Suppressor macrophage treated with lipopolysaccharide for 4 hours (primary cell): ENCODE data around the gene KLF2.
"Not testable (repeated sequence)": the region's sequence is repeated elsewhere in the genome, so short reads cannot be mapped to it uniquely, and the experiment has no call there.

ENCODE experiments used
- DNase-seq: peaks from one replicate; pipeline ENCODE4 v3.0.0-alpha.2; 2020

Gene KLF2

GRCh38 chr19:16338470-16339360 is 14.1 kb downstream of the KLF2 start:
- DNase-seq, result peak; percentile 71

GRCh38 chr19:16339361-16339725 is 14.7 kb downstream of the KLF2 start:
- no peak for DNase-seq

- no peak for DNase-seq
Measured at GRCh38 chr19:16340092-16340491, 15.5 kb downstream of the KLF2 start.

GRCh38 chr19:16340654-16341053 is 16.0 kb downstream of the KLF2 start:
- no peak for DNase-seq

- peak; percentile 90 for DNase-seq
Measured at GRCh38 chr19:16342002-16342715, 17.5 kb downstream of the KLF2 start.

GRCh38 chr19:16343156-16343555 is 18.5 kb downstream of the KLF2 start:
- peak; percentile 57 for DNase-seq

DNA sequence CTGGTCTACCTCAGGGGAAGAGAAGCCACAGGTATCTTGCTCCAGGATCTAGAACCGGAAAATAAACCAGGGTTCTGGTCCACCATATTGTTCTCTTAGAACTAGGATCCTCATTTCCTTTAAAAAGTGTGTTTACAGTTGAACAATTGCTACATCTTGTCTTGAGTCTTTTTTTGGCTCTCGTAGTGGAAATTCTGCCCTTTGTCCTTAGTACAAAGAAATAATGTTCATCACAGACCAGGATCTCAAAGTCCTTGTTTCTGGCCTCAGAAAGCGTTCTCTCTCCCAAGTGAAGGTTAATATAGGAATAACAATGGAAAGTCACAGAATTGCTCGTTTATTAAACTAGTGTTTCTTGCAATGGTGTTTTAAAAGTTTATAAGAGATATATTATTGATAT is 20.8 kb downstream of the KLF2 start:
- DNase-seq, result no peak

- not testable (repeated sequence) for DNase-seq
Measured at GRCh38 chr19:16347099-16347498, 22.5 kb downstream of the KLF2 start.

- no peak for DNase-seq
Measured at GRCh38 chr19:16347706-16348105, 23.1 kb downstream of the KLF2 start.

DNA sequence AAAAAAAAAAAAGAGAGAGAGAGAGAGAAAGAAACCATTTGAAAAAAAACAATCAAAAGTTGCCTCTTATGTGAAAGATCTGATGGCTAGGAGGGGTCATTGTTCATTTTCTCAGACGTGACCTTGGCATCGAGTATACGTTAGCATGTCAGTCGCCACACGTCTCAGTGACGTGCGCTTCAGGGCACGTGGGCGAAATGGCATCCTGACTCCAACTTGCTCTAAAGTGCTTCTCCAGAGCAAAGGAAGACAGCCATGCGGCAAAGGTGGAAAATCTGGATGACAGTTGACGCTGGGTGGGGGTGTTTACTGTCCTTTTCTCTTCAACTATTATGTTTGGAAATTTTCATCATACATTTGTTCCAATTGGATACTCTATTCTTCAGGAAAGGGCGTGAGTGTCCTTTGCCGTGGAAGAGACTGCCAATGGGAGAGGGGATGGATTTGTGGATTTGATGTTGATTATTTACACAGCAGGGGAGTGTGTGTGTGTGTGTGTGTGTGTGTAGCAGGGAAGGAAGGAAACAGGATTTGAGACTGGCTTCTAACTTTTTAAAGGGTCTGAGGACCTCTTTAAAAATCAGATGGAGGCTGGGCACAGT is 25.0 kb downstream of the KLF2 start:
- DNase-seq, result no peak

DNA sequence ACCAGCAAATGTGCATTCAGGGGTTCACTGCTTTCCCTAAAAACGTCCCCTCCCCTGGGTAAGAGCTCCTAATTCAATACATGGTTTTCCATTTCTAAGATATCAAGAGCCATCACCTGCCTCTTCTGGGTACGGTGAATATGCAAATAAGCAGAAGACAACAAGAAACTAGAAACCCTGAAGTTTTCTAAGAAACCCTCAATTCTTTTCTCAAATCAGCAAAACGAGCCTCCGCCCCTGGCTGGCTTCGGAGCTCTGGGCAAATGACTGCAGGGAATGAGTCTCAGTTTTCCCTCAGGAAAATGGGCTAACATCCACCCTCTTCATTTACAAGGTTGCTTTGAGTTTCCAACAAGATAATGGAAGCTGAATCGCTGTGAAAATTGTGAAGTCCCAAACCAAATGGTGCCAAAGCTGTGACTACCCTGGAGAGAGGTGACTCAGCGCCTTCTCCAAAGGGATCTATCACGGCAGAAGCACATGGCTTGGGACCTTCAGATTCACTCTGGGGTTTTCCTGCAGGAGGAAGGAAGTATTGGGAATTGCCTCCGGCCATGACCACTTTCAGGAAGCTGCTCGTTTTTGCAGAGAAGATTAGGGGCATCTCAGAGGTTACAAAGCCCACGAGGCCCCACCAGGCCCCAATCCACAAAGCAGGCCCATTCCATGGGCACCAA is 26.6 kb downstream of the KLF2 start:
- peak; percentile 30 for DNase-seq

- peak; percentile 56 for DNase-seq
Measured at GRCh38 chr19:16355293-16356043, 30.8 kb downstream of the KLF2 start.

DNA sequence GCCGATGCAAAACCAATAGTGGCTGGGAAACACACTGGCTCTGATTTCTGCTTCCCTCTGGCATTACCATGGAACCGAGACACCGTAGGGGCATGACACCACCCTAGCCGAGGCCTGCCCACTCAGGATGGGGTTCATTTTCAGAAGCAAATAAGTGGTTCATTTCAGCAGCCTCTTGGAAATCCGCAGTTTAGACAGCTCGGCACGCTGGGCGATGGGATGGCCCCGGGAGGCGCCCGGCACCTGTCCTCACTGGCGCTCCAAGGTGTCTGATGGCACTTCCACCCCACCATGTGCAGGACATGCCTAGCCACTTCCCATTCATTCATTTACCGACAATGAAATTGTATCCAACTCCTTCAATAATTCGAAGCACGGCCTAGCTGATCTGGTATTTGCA is 33.8 kb downstream of the KLF2 start:
- DNase-seq, result no peak

- no peak for DNase-seq
Measured at GRCh38 chr19:16359074-16359473, 34.4 kb downstream of the KLF2 start.

DNA sequence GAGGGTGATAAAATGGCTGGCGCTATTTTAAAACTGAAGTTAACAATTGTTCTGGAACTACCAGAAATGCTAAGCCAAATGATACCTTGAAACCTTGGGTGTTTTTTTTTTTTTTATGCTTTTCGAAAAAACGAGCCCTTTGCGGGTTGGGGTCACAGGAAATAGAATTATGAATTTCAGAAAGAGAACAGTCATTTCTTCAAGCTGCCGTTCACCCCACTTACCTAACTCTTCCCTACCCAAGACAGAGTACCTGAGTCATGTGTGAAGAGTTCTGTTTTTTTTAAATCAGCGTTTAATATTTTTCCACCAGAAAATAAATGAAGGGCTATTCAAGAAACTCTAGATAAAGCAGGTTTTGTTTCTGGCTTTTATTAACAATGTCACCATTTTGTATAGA is 35.3 kb downstream of the KLF2 start:
- DNase-seq, result no peak

DNA sequence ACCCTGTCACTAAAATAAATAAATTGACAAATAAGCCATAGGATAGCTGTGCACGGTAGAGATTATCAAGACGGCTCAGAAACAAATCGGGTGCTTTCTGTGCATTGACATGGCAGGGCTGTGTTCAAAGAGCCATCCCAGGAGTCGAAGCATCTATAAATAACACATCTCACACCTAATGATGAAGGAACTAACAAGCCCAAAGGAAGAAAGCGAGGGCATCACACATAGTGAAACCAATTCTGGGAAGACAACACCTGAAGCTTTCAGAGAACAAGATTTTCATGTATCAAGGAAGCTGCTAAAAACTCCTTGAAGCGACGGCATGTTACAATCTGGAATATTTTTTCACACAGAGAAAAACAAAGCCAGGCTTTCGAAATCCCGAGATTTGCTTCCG is 36.1 kb downstream of the KLF2 start:
- DNase-seq, result no peak

- no peak for DNase-seq
Measured at GRCh38 chr19:16361254-16361653, 36.6 kb downstream of the KLF2 start.

DNA sequence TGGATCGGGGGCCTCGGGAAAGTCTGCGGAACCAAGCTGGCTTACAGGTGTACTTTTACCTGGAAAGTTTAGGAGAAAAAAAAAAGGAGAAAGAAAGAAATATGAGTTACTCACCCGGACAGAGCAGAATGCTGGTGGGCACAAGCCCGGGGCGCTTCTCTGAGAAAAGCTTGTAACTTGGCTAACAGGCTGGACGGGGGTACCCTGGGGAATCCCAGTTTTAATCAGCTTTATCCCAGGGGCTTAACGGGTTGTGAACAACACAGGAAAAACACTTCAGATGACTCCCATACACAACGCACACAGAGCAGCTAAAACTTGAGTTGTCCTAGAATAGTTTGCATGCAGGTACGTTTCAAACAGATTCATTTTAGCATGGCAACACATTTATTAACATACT is 37.3 kb downstream of the KLF2 start:
- no peak for DNase-seq

GRCh38 chr19:16363133-16363851 is 38.7 kb downstream of the KLF2 start:
- DNase-seq, result no peak

DNA sequence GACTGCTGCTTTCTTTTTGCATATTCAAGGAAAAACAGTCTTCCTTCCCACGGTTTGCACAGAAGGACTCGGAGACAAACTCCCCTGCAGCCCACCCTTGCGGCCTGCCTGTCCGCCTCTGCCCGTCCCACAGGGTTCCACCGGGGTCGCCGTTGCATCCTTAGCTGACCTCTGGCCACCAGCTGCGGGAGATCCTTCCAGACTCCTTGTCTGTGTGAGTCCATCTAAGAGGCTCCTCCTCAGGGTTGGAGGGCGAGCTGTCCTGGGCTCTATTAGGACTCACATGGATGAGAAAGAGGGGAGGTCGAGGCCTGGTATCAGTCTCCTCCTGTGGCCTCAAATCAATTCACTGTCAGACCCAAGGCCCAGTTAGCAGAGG is 39.2 kb downstream of the KLF2 start:
- no peak for DNase-seq

DNA sequence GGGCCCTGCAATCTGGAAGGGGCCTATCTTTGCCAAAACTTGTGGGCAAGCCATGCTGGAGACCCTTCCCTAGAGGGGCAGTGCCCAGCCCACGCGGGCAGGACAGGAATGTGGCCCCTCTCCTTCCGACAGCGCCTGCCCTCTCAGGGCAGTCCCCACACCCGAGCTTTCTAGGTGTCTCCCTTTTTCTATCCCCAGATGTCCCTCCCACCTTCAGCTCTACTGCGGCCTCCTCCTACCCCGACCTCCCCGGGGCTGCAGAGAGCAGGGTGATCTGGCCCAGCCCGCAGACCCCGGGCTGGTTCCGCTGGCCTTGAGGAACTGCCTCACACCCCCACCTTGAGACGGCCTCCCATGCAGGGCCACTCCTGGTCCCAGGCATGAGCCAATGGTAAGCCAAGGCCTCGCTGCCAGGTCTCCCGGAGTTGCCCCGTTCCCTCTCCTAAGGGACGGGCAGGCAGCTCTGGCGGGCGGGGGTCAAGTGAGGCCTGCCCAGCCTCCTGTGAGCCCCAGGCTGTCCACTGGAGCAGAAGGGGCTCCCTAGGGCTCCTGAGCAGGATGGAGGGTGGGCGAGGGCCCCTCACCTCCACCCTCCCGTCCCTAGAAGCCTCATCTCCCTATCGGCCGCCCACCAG is 39.7 kb downstream of the KLF2 start:
- DNase-seq, result no peak
